ENCODE results near the gene STOM. TPM values are rescaled to one million over a fixed set of nuclear protein-coding genes. Genes with fewer than 3 reads are reported as not detected.

The STOM gene
- total and polyA plus RNA-seq, 2 of the 8 experiments (the other 6 are each of a cell fraction or from before 2014, with no cell fraction given) = 25.2 to 60.4 TPM

GRCh38 chr9:121295662-121296191, 74.3 kb downstream of the STOM start:
- Histone ChIP-seq H2BK20ac (ENCODE audit: low read length) (no peak overlapping the region), H4K8ac (ENCODE audit: extremely low read depth, insufficient read depth, low read length) (no peak overlapping the region)
- WGBS, 2 experiments (ENCODE audit: extremely low coverage in 1 of 2, insufficient coverage in 1 of 2, insufficient read length in 1 of 2, insufficient replicate concordance in 2 of 2, low coverage in 1 of 2, low lambda C conversion rate in 2 of 2, missing lambda C conversion rate in 1 of 2) = 93% methylated on average over 5 of the region's 5 CpGs; no CpG with 5 or more reads in 1 of the 2 experiments

More at GRCh38 chr9:121295662-121296191, 74.3 kb downstream of the STOM start:
- Histone ChIP-seq H3K4me1 (replicated peaks in 1 of 4; ENCODE audit: control insufficient read depth in 3 of 4, insufficient read depth in 4 of 4, low read length in 3 of 4) (peaks cover 8 to 23% (median 14%) of the 10 kb centered on the region in 4 experiments), H3K18ac (ENCODE audit: extremely low read depth, low read length) (no peak overlapping the region), H3K27ac (ENCODE audit: low read depth, low read length) (no peak overlapping the region), H2AFZ (ENCODE audit: low read length) (no peak overlapping the region), H3K4ac (replicated peaks; ENCODE audit: insufficient read length, low read depth, low read length) (no peak overlapping the region), H4K20me1 (replicated peaks in 1 of 2; ENCODE audit: control insufficient read depth in 1 of 2, insufficient read depth in 2 of 2, low read length in 2 of 2) (peaks cover 7 to 10% of the 10 kb centered on the region in 2 experiments), H3K4me3 (ENCODE audit: extremely low read depth in 1 of 4, insufficient read depth in 2 of 4, low read depth in 3 of 4, low read length in 4 of 4) (no peak overlapping the region), H2BK120ac (replicated peaks; ENCODE audit: low read depth, low read length) (no peak overlapping the region), H3K4me2 (ENCODE audit: insufficient read depth in 1 of 2, low read depth in 2 of 2, low read length in 2 of 2) (no peak overlapping the region), H2BK12ac (ENCODE audit: low read depth, low read length) (no peak overlapping the region), H3K56ac (replicated peaks; ENCODE audit: insufficient read length, low read depth, low read length) (no peak overlapping the region), H3K23ac (ENCODE audit: insufficient read length) (no peak overlapping the region), H3K14ac (ENCODE audit: insufficient read length) (no peak overlapping the region), H2AK5ac (ENCODE audit: low read depth, low read length) (no peak overlapping the region), H2BK15ac (ENCODE audit: low read length) (no peak overlapping the region), H3K79me2 (ENCODE audit: control insufficient read depth in 1 of 2, insufficient read depth in 2 of 2, low read length in 2 of 2) (no peaks in the 10 kb centered on the region), H3K79me1 (ENCODE audit: low read depth, low read length) (no peaks in the 10 kb centered on the region), H4K5ac (ENCODE audit: insufficient read length, low read depth, low read length) (no peak overlapping the region), H3K9me3 (ENCODE audit: insufficient read depth in 2 of 2, low read depth in 1 of 2, low read length in 1 of 2) (no peaks in the 10 kb centered on the region), H2BK5ac (ENCODE audit: low read depth, low read length) (no peak overlapping the region), H3K36me3 (ENCODE audit: control insufficient read depth in 2 of 4, insufficient read depth in 4 of 4, low read length in 3 of 4) (no peaks in the 10 kb centered on the region), H4K91ac (replicated peaks; ENCODE audit: insufficient read length, low read length) (no peak overlapping the region), H3K23me2 (ENCODE audit: low read depth, low read length) (peaks cover 9% of the 10 kb centered on the region; the same call in 1 of the 2 replicates), H3K9ac (replicated peaks in 1 of 4; ENCODE audit: extremely low read depth in 1 of 4, low read depth in 3 of 4, low read length in 3 of 4) (no peak overlapping the region), H3K27me3 (replicated peaks in 1 of 4; ENCODE audit: control insufficient read depth in 3 of 4, extremely low read depth in 1 of 4, insufficient read depth in 3 of 4, low read length in 3 of 4) (peaks cover 4 to 11% (median 9%) of the 10 kb centered on the region in 4 experiments)
- DNase-seq (ENCODE audit: low read depth in 1 of 2, low spot score in 2 of 2) (no peak), FAIRE-seq (no peak)
- no peak for TF ChIP-seq TAF7 (optimal IDR thresholded peaks at IDR 0.05; ENCODE audit: borderline replicate concordance, low read depth, low read length)
- no peak for TF ChIP-seq CHD2 (IDR thresholded peaks at IDR 0.05; ENCODE audit: low read length)
- no peak for TF ChIP-seq FOSL1 (IDR thresholded peaks at IDR 0.05; ENCODE audit: insufficient read depth, low read depth, low read length)
- POLR2A ChIA-PET (ENCODE audit: partially characterized antibody) = interaction anchor here (1.4 kb wide), 1 partner anchor 10 kb away, joined by 4 read pairs; no protein-coding TSS in a partner anchor
- CTCF ChIA-PET (ENCODE audit: partially characterized antibody) = interaction anchor here (0.7 to 3.2 kb wide), 7 partner anchors 9 to 73 kb away, joined by 3 to 15 read pairs (median 3); partner anchors contain the start of gene GSN
